Upper lobe of left lung (tissue), 6 donors: ENCODE data around the gene PSMD11. TPM values are rescaled to one million over a fixed set of nuclear protein-coding genes. Genes with fewer than 3 reads are reported as not detected.

ENCODE experiments used
- ATAC-seq, 2 donors: fragments of 200-7000 bp; cut with Tn5 transposase; one replicate each; pipeline ENCODE4 v1.9.1; 2022; ENCODE audit warnings: mild to moderate bottlenecking in 2 of 2, moderate library complexity in 2 of 2; ENCODE audit not compliant: low FRiP score in 2 of 2
- DNase-seq, 2 donors: peaks; one replicate each; pipeline ENCODE4 v3.0.0-alpha.2; 2019 to 2020
- H3K27ac ChIP-seq, 4 donors: fragments of 200-600 bp; sonication (generic); one replicate each; pipeline ENCODE4 v1.5.1; 2016 to 2019
- H3K27me3 ChIP-seq, 4 donors: fragments of 200-600 bp; sonication (generic); one replicate each; pipeline ENCODE4 v1.5.1; 2017 to 2019
- H3K36me3 ChIP-seq, 4 donors: fragments of 200-600 bp; sonication (generic); one replicate each; pipeline ENCODE4 v1.5.1; 2016 to 2019
- H3K4me1 ChIP-seq, 4 donors: fragments of 200-600 bp; sonication (generic); one replicate each; pipeline ENCODE4 v1.5.1; 2018 to 2019
- H3K4me3 ChIP-seq, 4 donors: fragments of 200-600 bp; sonication (generic); one replicate each; pipeline ENCODE4 v1.5.1; 2017 to 2019; ENCODE audit warnings: mild to moderate bottlenecking in 2 of 4, moderate library complexity in 1 of 4
- H3K9me3 ChIP-seq, 4 donors: fragments of 200-600 bp; sonication (generic); one replicate each; pipeline ENCODE4 v1.5.1; 2018 to 2019
- EP300 ChIP-seq, 4 donors: sonication (generic); formaldehyde crosslinking; IDR thresholded peaks; one replicate each; pipeline ENCODE4 v1.5.1; 2017; ENCODE audit warnings: antibody characterized with exemption in 4 of 4, control low read depth in 2 of 4
- POLR2A ChIP-seq, 4 donors: fragments of 450-650 bp; IDR thresholded peaks; one replicate each; pipeline ENCODE4 v1.5.1; 2016 to 2017; ENCODE audit warnings: antibody characterized with exemption in 4 of 4, mild to moderate bottlenecking in 2 of 4
- POLR2AphosphoS5 ChIP-seq, 2 donors: sonication (generic); formaldehyde crosslinking; IDR thresholded peaks; one replicate each; pipeline ENCODE4 v1.5.1; 2017; ENCODE audit warnings: antibody characterized with exemption in 2 of 2
- WGBS, 2 donors: methylation state at CpG; one replicate each; pipeline ENCODE4 v1.1.5; 2017 to 2018; 5-methylcytosine and 5-hydroxymethylcytosine counted together
- total RNA-seq, 6 donors: library from RNA; depleted of rRNA in 4 of 6; stranded (reverse); fragments of >200 nt in 4 of 6; gene quantifications; one replicate each; pipeline versions ENCODE4 v1.1.0 to v1.2.1, GENCODE V29; 2016 to 2021
- TF ChIP-seq, protein P1 (sequence below), 6 experiments: fragments of 450-650 bp in 4 of 6; fragments of 200-600 bp in 2 of 6; sonication (generic) in 2 of 6; IDR thresholded peaks; one replicate each; pipeline ENCODE4 v1.5.1; 2016 to 2019; ENCODE audit warnings: antibody characterized with exemption in 6 of 6
- donor health status: DM: no; HTN: no; CAD: no; lungs with moderate emphysema.
- donor health status: DM: no; HTN: yes; CAD: no; lungs with severe emphysema.

The PSMD11 gene
- total RNA-seq, 6 donors from 2014 or later: 42.4 to 71.4 (median 62.8) TPM

- ATAC-seq: peak in 1 of 2 donors; percentile 71
- H3K27me3 ChIP-seq: no peaks in the 10 kb centered on the region
- H3K27ac ChIP-seq: no peak overlapping the region
- H3K4me1 ChIP-seq: no peaks in the 10 kb centered on the region
- no peak overlapping the region for H3K4me3 ChIP-seq
- no peaks in the 10 kb centered on the region for H3K9me3 ChIP-seq
- TF ChIP-seq POLR2AphosphoS5 (IDR thresholded peaks at IDR 0.05): no peak
- TF ChIP-seq, protein P1, sequence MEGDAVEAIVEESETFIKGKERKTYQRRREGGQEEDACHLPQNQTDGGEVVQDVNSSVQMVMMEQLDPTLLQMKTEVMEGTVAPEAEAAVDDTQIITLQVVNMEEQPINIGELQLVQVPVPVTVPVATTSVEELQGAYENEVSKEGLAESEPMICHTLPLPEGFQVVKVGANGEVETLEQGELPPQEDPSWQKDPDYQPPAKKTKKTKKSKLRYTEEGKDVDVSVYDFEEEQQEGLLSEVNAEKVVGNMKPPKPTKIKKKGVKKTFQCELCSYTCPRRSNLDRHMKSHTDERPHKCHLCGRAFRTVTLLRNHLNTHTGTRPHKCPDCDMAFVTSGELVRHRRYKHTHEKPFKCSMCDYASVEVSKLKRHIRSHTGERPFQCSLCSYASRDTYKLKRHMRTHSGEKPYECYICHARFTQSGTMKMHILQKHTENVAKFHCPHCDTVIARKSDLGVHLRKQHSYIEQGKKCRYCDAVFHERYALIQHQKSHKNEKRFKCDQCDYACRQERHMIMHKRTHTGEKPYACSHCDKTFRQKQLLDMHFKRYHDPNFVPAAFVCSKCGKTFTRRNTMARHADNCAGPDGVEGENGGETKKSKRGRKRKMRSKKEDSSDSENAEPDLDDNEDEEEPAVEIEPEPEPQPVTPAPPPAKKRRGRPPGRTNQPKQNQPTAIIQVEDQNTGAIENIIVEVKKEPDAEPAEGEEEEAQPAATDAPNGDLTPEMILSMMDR (IDR thresholded peaks at IDR 0.05): peak in 5 of 6 experiments; percentile 25 to 43 (median 26)
- peaks cover 15 to 97% (median 67%) of the 10 kb centered on the region in 4 donors for H3K36me3 ChIP-seq
- WGBS, 2 donors: 52 to 65% methylated on average over 1 of the region's 1 CpG
- DNase-seq: no peak
Observed at GRCh38 chr17:32461853-32462617, 17.7 kb downstream of the PSMD11 start.

- TF ChIP-seq POLR2AphosphoS5 (IDR thresholded peaks at IDR 0.05): no peak
- TF ChIP-seq, protein P1 (IDR thresholded peaks at IDR 0.05): no peak
- no peak for TF ChIP-seq POLR2A (IDR thresholded peaks at IDR 0.05)
- TF ChIP-seq EP300 (IDR thresholded peaks at IDR 0.05): no peak
Observed at GRCh38 chr17:32463304-32463703, 19.0 kb downstream of the PSMD11 start.

GRCh38 chr17:32464374-32464773, 20.1 kb downstream of the PSMD11 start:
- Histone ChIP-seq H3K27me3 (no peaks in the 10 kb centered on the region), H3K36me3 (peaks cover 19 to 97% (median 69%) of the 10 kb centered on the region in 4 donors), H3K4me3 (no peak overlapping the region), H3K9me3 (no peaks in the 10 kb centered on the region), H3K27ac (no peak overlapping the region), H3K4me1 (no peaks in the 10 kb centered on the region)
- DNase-seq: no peak
- TF ChIP-seq, protein P1 (IDR thresholded peaks at IDR 0.05): no peak
- TF ChIP-seq EP300 (IDR thresholded peaks at IDR 0.05) (no peak), POLR2A (IDR thresholded peaks at IDR 0.05) (no peak), POLR2AphosphoS5 (IDR thresholded peaks at IDR 0.05) (no peak)
- 88 to 97% methylated on average over 1 of the region's 1 CpG for WGBS, 2 donors
- ATAC-seq: no peak

More at GRCh38 chr17:32463304-32463703, 19.0 kb downstream of the PSMD11 start:
- ATAC-seq (no peak), DNase-seq (no peak)
- 90 to 94% methylated on average over 3 of the region's 3 CpGs for WGBS, 2 donors
- Histone ChIP-seq H3K36me3 (peaks cover 15 to 97% (median 66%) of the 10 kb centered on the region in 4 donors), H3K27ac (no peak overlapping the region), H3K27me3 (no peaks in the 10 kb centered on the region), H3K4me3 (no peak overlapping the region), H3K9me3 (no peaks in the 10 kb centered on the region), H3K4me1 (no peaks in the 10 kb centered on the region)

GRCh38 chr17:32467949-32468348, 23.6 kb downstream of the PSMD11 start:
- WGBS, 2 donors: 96 to 98% methylated on average over 7 of the region's 7 CpGs
- ATAC-seq: no peak

More at GRCh38 chr17:32467949-32468348, 23.6 kb downstream of the PSMD11 start:
- Histone ChIP-seq H3K27me3 (no peaks in the 10 kb centered on the region), H3K27ac (no peak overlapping the region), H3K9me3 (no peaks in the 10 kb centered on the region), H3K4me3 (no peak overlapping the region), H3K4me1 (no peaks in the 10 kb centered on the region), H3K36me3 (peaks cover 22 to 98% (median 84%) of the 10 kb centered on the region in 4 donors)
- TF ChIP-seq POLR2A (IDR thresholded peaks at IDR 0.05) (no peak), EP300 (IDR thresholded peaks at IDR 0.05) (no peak), POLR2AphosphoS5 (IDR thresholded peaks at IDR 0.05) (no peak)
- TF ChIP-seq, protein P1 (IDR thresholded peaks at IDR 0.05): no peak
- no peak for DNase-seq
